ENCODE data around the gene KLHDC7B.
A peak's percentile ranks its signal among the peaks of the same experiment; 100 is the strongest.
"Not testable (repeated sequence)": the region's sequence is repeated elsewhere in the genome, so short reads cannot be mapped to it uniquely, and the experiment has no call there.

KLHDC7B gene

DNA sequence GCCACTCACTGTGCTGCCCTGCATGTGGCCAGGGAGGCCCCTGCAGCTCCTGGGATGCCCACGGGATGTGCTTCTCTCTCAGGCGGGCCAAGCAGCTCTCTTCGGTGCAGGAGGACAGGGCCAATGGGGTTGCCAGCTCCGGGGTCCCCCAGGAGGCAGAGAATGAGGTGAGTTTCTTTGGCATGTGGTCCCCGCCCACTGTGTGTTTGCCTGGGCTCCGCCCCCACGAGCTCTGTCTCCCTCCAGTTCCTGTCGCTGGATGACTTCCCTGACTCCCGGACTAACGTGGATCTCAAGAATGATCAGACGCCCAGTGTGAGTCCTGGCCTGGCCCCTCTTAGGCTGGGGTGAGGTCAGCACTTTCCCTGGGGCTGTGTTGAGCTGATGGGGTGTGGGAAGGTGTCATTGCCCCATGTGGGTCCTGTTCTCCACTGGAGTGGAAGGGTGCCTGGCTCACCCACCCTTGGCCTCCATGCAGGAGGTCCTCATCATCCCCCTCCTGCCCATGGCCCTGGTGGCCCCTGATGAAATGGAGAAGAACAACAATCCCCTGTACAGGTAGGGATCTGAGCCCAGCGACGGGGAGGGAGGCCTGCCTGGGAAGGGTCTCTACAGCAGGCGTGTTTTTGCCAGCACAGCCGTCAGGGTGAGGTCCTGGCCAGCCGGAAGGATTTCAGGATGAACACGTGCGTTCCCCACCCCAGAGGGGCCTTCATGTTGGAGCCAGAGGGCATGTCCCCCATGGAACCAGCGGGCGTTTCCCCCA, 28.0 kb upstream of the KLHDC7B start:
- DNase-seq: no peak

DNA sequence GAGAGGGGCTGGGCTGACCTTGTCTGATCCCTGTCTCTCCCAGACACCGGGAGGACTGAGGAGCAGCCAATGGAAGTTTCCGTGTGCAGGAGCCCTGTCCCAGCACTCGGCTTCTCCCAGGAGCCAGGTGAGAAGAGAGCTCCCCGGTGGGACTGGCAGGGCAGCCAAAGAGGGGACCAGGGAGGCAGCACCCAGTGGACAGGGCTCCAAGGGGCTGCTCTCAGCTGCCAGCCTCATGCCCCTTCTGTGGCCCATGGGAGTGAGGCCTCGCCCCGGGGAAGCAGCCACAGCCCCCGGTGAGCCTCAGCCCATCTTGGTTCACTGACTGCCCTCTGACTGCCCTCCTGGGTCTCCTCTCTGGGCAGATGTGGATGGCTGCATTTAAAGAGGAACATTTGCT, 27.1 kb upstream of the KLHDC7B start:
- no peak for DNase-seq

GRCh38 chr22:50519151-50519550, 26.5 kb upstream of the KLHDC7B start:
- DNase-seq: no peak

GRCh38 chr22:50520184-50520583, 25.5 kb upstream of the KLHDC7B start:
- DNase-seq: not testable (repeated sequence)

GRCh38 chr22:50520826-50521453, 24.8 kb upstream of the KLHDC7B start:
- DNase-seq: no peak

DNA sequence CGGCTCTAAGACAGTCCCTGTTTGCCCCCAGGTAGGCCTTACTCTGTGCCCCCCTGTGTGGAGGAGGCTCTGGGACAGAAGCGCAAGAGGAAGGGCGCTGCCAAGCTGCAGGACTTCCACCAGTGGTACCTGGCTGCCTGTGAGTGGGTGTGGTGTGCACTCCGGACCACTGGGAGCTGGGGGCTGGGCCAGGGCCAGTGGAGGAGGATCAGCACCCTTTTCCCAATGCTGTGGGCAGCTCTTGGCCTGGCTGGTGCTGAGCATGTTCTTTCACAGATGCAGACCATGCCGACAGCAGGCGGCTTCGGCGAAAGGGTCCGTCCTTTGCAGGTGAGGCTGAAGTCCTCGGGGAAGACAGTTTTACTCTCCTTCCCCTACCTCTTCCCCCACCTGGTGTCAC, 24.0 kb upstream of the KLHDC7B start:
- DNase-seq: no peak

- DNase-seq: no peak
These were observed 23.4 kb upstream of the KLHDC7B start for GRCh38 chr22:50522208-50522805.

GRCh38 chr22:50522806-50523438, 22.8 kb upstream of the KLHDC7B start:
- DNase-seq: no peak

DNA sequence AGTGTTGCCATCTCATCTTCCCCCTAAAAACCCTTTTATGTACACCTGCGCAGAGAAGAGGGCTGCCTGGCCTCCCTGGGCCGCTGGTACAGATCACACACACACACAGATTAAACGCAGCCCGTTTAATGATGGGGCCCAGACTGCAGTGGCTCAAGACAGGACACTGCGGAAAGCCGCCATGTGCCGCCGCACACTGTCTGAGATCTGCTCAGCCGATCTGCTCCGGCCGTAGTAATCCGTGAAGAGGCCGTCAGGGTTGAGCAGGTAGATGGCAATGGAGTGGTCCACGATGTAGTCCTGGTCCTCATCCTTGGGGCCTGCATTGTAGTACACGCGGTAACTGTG, 22.3 kb upstream of the KLHDC7B start:
- DNase-seq: no peak

GRCh38 chr22:50523806-50524675, 21.7 kb upstream of the KLHDC7B start:
- DNase-seq: no peak

DNA sequence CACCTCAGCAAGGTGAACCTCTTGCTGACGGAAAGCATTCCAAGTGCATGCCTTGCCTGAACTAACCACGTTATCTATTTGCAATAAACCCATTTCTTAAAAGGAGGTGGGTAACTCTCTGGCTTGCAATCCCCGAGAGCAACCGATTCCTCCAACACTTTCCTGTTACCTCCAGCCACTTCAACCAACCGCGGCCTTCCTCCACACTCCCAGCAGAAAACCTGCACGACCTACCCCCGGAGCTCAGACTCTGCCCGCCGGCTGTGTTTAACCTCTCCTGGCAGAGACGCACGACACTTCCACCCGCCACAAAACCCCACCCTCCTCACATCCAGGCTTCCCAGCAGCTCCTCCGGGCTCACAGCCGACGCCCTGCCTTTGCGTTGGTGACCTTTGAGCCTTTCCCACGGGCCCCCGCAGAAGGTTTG, 21.0 kb upstream of the KLHDC7B start:
- DNase-seq: no peak

- peak; percentile 98 for DNase-seq
These were observed 20.4 kb upstream of the KLHDC7B start, which contains the start of gene SCO2 for GRCh38 chr22:50525104-50525857. Gene SCO2 (minus strand): TSS chr22:50525598. CDS start chr22:50524411, 1,187 bp downstream.

- DNase-seq: no peak
These were observed 19.9 kb upstream of the KLHDC7B start for GRCh38 chr22:50525858-50526107.

DNA sequence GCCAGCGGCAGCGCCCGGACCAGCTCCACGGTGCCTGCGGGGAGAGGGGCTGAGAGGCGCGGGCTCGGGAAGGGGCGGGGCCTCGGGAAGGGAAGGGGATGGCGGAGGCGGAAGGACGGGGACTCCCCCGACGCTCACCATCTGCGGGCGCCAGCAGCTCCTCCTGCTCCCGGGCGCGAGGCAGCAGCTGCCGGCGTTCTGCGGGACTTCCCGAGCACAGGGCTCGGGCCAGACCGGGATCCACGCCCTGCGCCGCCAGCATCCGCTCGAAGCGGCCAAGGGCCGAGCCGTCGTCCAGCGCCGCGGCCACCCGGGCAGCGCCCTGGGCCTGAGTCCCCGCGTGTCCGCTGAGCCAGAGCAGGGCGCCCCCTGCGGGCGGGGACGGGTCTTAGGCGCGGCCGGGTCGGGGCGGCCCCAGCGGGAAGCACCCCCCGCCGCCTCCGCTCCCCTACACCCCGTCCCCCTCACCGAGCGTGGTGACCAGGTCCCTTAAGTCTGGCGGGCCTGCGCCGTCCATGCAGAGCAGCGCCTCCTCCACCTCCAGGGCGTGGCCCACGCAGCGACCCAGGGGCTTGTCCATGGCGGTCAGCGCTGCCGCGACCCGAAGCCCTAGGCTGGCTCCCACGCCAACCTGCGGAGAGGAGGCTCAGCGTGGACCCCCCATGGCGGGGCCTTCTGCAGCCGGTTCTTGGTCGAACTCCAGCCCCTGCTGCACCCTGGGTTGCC, 19.4 kb upstream of the KLHDC7B start:
- peak; percentile 82 for DNase-seq

- peak; percentile 35 for DNase-seq
These were observed 18.6 kb upstream of the KLHDC7B start for GRCh38 chr22:50526834-50527801.

- DNase-seq: no peak
These were observed 17.6 kb upstream of the KLHDC7B start for GRCh38 chr22:50527921-50528681.

DNA sequence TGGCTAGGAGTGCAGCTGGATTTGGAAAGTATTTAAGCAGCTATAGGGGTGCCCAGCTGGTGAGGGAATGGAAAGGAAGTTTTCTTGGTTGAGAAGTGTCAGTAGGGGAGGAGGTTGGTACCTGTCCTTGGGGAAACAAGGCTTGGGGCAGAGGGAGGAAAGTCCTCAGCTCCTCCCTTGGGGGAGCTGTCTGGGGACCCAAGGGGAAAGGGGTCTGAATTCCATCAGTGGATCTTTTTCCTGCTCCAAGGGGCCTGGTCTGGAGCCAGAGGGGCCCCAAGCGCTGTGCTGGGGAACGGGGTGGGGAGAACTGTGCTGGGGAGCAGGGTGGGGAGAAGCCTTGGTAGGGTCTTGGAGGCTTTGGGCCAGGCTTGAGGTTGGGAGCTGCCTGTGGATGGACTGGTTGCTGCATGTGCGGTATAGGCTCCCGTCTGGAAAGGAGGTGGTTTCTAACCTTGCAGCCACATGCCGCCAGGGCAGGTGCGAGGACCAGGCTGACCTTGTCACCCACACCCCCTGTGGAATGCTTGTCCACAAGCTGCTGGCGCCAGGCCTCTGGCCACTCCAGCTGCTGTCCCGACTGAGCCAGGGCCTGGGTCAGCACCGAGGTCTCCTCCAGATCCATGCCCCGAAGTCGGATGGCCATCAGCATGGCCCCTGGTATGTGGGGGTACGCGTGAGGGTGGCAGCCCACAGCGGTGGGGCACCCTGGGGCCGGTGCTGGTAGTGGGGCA, 16.9 kb upstream of the KLHDC7B start:
- no peak for DNase-seq

- no peak for DNase-seq
These were observed 16.2 kb upstream of the KLHDC7B start for GRCh38 chr22:50529416-50529896.
